ENCODE measurements around the gene IGFBP6. TPM values are rescaled to one million over a fixed set of nuclear protein-coding genes. Genes with fewer than 3 reads are reported as not detected.

The IGFBP6 gene
- total and polyA plus RNA-seq, 8 donors: 22.6 to 388 (median 82.8) TPM

- peaks cover 26 to 46% (median 35%) of the 10 kb centered on the region in 4 donors for H3K4me1 ChIP-seq
- TF ChIP-seq CTCF (IDR thresholded peaks at IDR 0.05) (no peak), POLR2AphosphoS5 (IDR thresholded peaks at IDR 0.05) (peak; percentile 2 to 47 (median 25))
- no peaks in the 10 kb centered on the region for H3K9me3 ChIP-seq
- peaks cover 0 to 7% (median 4%) of the 10 kb centered on the region in 4 donors for H3K36me3 ChIP-seq
- H3K4me3 ChIP-seq: peak overlapping the region in 3 of 4 donors; percentile 51 to 66 (median 65)
- peak overlapping the region; percentile 73 to 91 (median 82) for H3K27ac ChIP-seq
- peaks cover 0 to 22% (median 0%) of the 10 kb centered on the region in 3 donors for H3K27me3 ChIP-seq
- 44 to 62% (median 49%) methylated on average over 10 to 11 of the region's 11 CpGs for WGBS, 5 donors
- intact Hi-C loops (cut with DNase I; ENCODE audit: low total_unique reads): no loop called here
- peak; percentile 28 to 82 for DNase-seq
These were observed 1.3 kb upstream of the IGFBP6 start for GRCh38 chr12:53096089-53096741.

GRCh38 chr12:53096759-53097158 lies 708 bp upstream of the IGFBP6 start:
- peaks cover 0 to 9% (median 6%) of the 10 kb centered on the region in 4 donors for H3K36me3 ChIP-seq
- no peaks in the 10 kb centered on the region for H3K9me3 ChIP-seq
- TF ChIP-seq EP300 (IDR thresholded peaks at IDR 0.05) (no peak), POLR2A (IDR thresholded peaks at IDR 0.05) (no peak), POLR2AphosphoS5 (IDR thresholded peaks at IDR 0.05) (no peak), CTCF (IDR thresholded peaks at IDR 0.05) (no peak)
- 41 to 50% (median 42%) methylated on average over 9 of the region's 9 CpGs for WGBS, 5 donors
- H3K4me3 ChIP-seq: peak overlapping the region; percentile 51 to 66 (median 60)
- intact Hi-C loops (cut with DNase I; ENCODE audit: low total_unique reads): no loop called here
- peaks cover 0 to 22% (median 0%) of the 10 kb centered on the region in 3 donors for H3K27me3 ChIP-seq
- DNase-seq: peak in 1 of 2 donors; percentile 21
- H3K27ac ChIP-seq: peak overlapping the region; percentile 73 to 91 (median 82)
- peaks cover 26 to 46% (median 35%) of the 10 kb centered on the region in 4 donors for H3K4me1 ChIP-seq

GRCh38 chr12:53097207-53097563 lies 282 bp upstream of the IGFBP6 start:
- H3K9me3 ChIP-seq: no peaks in the 10 kb centered on the region
- peak in 1 of 2 donors; percentile 77 for DNase-seq
- intact Hi-C loops (cut with DNase I; ENCODE audit: low total_unique reads): no loop called here
- TF ChIP-seq POLR2AphosphoS5 (IDR thresholded peaks at IDR 0.05) (no peak), CTCF (IDR thresholded peaks at IDR 0.05) (no peak), POLR2A (IDR thresholded peaks at IDR 0.05) (no peak), EP300 (IDR thresholded peaks at IDR 0.05) (no peak)
- peak overlapping the region; percentile 51 to 66 (median 60) for H3K4me3 ChIP-seq
- H3K36me3 ChIP-seq: peaks cover 0 to 9% (median 8%) of the 10 kb centered on the region in 4 donors
- H3K27ac ChIP-seq: peak overlapping the region; percentile 73 to 91 (median 82)
- H3K27me3 ChIP-seq: peaks cover 0 to 22% (median 0%) of the 10 kb centered on the region in 3 donors
- WGBS, 5 donors: 4 to 8% (median 6%) methylated on average over 9 of the region's 9 CpGs
- H3K4me1 ChIP-seq: peaks cover 26 to 50% (median 35%) of the 10 kb centered on the region in 4 donors

- intact Hi-C loops (cut with DNase I; ENCODE audit: low total_unique reads): no loop called here
- TF ChIP-seq POLR2AphosphoS5 (IDR thresholded peaks at IDR 0.05): no peak
- no peak for TF ChIP-seq EP300 (IDR thresholded peaks at IDR 0.05)
- no peak for TF ChIP-seq POLR2A (IDR thresholded peaks at IDR 0.05)
- TF ChIP-seq CTCF (IDR thresholded peaks at IDR 0.05): no peak
- H3K4me1 ChIP-seq: peaks cover 26 to 63% (median 40%) of the 10 kb centered on the region in 4 donors
- peak overlapping the region; percentile 51 to 66 (median 60) for H3K4me3 ChIP-seq
- H3K9me3 ChIP-seq: no peaks in the 10 kb centered on the region
- H3K27me3 ChIP-seq: peaks cover 0 to 22% (median 0%) of the 10 kb centered on the region in 3 donors
- peak; percentile 24 to 58 for DNase-seq
- peak overlapping the region; percentile 73 to 91 (median 82) for H3K27ac ChIP-seq
- 42 to 58% (median 51%) methylated on average over 13 of the region's 13 CpGs for WGBS, 5 donors
- H3K36me3 ChIP-seq: peaks cover 0 to 9% (median 8%) of the 10 kb centered on the region in 4 donors
These were observed 1.0 kb downstream of the IGFBP6 start for GRCh38 chr12:53098354-53098981.

Measured in stomach (tissue), 9 donors.